GM21423 (cell line): ENCODE data around the gene CHI3L1.
"Not testable (repeated sequence)": the region's sequence is repeated elsewhere in the genome, so short reads cannot be mapped to it uniquely, and the experiment has no call there.

Experiments used
- ATAC-seq: cut with Tn5 transposase; IDR thresholded peaks from one replicate; pipeline ENCODE4 v1.9.1; 2021; ENCODE audit warnings: mild to moderate bottlenecking, moderate library complexity; ENCODE audit not compliant: unreplicated experiment

Gene CHI3L1

DNA sequence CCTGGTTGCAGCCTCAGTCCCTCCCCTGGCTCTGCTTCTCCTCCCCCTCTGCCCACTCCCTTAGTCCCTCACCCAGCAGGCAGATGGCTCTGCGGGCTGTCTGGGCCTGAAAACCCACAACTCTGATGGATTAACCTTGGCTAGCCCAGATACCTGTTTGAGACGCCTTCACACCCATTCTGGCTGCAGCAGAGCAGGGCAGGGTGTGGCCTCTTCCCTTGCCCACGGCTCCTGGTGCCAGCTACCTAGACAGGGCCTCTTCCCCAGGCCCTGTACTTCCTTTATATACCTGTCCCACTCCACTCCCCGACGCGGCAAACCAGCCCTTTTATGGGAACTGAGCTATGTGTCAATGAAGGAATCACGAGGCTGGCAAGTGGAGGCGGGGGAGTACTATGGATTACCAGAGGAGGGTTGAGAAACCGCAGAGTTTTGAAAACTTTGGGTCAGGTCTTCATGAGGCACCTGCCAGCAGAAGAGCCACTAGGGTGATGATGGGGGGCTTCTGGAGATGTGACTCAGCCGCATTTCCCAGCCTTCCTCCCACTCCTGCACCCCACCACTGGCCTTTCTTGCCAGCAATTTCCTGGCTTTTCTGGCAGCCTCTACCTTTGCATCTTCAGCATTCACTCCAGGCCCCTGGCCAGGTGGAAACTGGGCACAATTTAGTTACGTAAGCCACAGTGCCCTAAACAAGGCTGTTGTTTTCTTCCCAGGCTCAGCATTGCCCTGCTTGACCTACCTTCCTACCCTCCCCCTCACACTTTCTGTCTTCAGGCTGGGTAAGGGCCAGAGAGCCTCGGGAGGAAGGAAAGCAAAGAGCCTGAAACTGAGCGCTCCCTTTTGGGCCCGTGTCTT lies at the start of gene CHI3L1:
Gene CHI3L1 (minus strand): TSS at position 259 of the 858 bp plus-strand sequence. CDS start 81 bp downstream, at position 178.
- ATAC-seq, result no peak

GRCh38 chr1:203234901-203235300 lies 48.4 kb upstream of the CHI3L1 start:
- ATAC-seq, result not testable (repeated sequence)

DNA sequence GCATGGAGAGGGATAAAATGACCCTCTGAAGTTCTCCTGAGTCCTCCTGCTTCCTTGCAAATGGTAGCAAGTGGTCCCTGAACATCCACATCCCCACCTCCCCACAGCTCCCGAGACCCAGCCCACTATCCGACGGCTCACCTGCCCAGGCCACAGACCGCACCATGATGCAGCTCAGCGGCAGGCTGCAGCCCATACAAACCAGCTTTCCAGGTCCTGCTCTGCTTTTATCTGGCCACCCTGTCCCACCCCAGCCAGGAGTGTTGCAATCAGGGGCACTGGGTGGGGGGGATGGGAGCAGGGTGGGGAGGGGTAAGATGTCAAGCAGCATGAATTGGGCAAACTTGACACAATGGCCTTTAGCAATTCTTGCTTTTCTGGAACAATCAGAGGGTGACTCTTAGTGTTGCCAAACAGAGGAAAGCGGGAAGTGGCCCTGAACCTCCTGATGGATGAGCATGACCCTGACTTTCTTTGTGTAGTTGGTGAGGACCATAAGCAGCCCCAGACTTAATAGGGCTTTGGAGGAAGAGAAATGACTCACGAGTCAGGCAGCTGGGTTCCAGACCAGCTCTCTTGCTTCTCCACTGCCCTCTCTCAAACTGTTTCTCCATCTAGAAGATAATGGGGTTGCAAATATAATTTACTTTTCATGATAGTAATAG lies 43.1 kb upstream of the CHI3L1 start, which contains the start of gene CHIT1:
Gene CHIT1 (minus strand): TSS at position 203 of the 665 bp plus-strand sequence. CDS start 37 bp downstream, at position 166.
- no peak for ATAC-seq

GRCh38 chr1:203228670-203229069 lies 42.2 kb upstream of the CHI3L1 start:
- ATAC-seq, result no peak

DNA sequence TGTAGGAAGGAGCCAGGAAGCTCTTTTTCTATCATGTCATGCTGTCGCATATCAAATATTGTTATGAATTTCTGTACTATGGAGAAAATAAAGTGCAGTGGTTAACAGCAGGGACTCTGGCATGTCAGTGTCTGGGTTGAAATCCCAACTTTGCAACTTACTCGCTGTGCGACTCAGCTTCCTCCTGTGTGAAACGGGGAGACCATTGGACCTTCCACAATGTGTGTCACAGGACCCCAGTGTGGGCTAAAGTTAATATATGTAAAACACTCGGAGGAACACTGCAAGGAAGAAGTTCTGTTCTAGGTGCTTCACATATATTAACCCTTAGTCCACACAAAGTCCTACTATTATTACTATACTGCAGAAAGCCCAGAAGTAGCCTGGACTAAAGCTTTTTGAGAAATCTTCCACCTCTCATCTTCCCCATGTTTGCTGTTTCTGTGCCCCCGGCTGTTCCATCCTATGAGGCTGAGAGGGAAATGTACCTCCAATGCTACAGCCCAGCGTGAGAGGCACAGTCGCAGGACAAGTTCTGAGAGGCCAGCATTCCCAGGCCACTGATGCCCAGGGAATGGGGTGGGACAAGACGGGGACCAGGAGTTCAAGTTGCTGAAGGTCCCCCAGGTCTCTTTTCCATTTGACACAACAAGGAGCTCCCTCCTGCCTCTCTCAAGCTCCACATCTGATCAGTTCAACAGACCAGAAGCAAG lies 41.0 kb upstream of the CHI3L1 start:
- no peak for ATAC-seq

- no peak for ATAC-seq
Observed at GRCh38 chr1:203225071-203225470, 38.6 kb upstream of the CHI3L1 start.

GRCh38 chr1:203223012-203223775 lies 36.7 kb upstream of the CHI3L1 start:
- no peak for ATAC-seq

DNA sequence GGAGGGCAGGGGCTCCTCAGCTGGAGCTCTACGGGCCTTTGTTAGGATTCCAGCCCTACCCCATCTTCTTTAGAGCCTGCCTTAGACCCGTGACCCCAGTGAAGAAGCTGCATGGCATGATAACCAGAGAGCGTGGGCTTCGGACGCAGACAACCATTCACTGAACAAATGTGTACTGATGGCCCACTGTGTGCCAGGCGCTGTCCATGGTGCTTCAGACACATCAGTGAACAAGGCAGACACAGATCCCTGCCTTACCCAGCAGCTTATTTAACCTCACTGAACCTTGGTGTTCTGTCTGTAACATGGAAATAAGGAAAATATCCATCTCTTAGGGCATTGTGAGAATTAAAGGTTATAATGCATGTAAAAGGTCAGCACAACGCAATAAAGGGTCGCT lies 33.4 kb upstream of the CHI3L1 start:
- no peak for ATAC-seq

DNA sequence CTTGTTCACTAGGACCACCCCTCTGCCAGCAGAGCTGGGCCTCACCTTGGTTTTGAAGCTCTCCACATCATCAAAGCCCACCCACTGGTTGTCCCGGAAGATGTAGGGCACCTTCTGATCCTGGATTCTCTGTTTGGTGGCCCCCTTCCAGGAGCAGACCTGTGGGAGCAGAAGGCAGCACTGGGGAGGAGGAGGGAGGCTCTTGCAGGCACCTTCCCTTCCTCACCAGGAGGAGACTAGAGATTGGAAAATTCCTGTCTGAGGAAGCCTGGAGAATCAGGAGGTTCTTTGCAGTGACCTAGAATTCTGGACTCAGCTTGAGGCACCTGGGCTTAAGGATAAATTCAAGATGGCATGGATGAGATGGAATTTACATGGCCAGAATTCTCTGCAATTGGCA lies 32.7 kb upstream of the CHI3L1 start:
- ATAC-seq, result no peak

DNA sequence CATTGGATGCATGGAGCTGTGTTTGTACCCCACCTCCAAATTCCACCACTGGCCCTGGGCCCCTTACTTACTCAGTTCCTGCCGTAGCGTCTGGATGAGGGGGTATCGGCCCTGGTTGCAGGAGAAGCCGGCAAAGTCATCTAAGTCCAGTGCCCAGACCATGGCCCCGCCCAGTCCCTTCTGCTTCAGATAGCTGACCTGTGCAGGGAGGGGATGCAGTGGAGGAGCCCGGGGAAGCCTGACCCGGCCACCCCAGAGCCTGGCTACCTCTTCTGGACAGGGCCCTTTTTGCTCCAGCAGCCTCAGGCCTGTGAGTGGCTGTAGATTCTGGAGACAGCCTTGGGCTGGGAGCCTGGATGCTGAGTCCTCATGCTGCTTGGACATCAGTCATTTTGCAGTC lies 31.2 kb upstream of the CHI3L1 start:
- no peak for ATAC-seq

DNA sequence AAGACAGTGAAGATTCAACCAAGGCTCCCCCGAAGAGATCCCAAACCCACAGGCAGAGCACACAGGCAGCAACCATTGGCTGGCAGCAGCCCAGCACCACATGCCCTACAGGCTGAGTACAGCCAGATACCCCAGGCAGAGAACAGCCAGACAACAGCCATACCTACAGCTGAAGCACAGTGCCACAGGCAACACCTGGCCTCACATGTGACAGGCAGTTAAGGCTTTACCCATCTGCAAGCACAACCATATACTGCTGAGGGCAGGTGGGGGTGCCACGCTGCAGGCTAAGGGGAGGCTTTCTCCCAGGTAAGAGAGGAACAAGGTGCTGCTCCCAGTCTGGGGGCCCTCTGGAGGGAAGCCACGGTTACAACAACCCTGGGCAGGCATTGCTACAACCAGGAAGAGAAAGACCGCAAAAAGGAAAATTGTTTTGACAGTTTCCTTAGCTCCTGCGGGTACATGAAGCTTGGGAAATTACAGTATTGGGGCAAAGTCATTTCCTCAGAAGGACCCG lies 30.7 kb upstream of the CHI3L1 start:
- ATAC-seq, result no peak

DNA sequence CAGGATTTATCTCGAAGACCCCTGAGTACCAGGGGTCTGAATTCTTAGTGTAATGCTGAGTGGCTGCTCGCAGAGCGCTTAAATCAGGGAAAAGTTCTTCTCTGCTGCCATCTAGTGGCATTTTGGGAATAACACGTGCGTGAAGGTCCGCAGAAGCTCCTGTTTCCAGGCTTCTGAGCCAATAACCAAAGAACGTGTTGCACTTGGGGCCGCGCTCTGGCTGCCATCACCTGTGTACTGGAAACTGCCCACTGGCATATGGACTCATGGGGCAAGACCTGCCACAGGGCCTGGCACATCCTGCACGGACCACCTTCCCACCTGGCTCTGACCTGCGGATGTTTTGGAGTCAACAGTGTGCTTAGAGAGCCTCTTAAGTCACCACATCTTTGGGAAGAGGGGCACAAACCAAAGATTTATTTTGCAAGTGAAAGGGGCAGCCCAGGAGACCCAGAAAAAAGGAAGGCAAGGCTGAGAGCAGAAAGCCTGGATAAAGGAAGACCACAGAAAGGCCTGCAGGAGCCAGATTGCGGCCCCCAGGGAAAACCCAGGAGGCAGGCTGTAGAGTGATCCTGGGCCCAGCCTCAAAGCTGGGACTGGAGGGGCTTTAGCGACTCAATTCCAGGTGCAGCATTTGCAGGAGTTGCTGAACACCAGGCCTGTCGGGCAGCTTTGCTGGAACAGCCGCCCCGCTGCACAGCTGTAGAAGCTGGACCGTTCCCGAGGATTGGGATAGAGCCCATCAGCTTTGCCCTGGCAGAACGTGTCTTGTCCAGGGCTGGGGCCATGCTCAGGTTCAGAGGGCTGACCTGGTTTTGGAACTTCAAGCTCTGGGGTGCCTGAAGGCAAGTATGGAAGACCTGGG lies 30.0 kb upstream of the CHI3L1 start:
- no peak for ATAC-seq

DNA sequence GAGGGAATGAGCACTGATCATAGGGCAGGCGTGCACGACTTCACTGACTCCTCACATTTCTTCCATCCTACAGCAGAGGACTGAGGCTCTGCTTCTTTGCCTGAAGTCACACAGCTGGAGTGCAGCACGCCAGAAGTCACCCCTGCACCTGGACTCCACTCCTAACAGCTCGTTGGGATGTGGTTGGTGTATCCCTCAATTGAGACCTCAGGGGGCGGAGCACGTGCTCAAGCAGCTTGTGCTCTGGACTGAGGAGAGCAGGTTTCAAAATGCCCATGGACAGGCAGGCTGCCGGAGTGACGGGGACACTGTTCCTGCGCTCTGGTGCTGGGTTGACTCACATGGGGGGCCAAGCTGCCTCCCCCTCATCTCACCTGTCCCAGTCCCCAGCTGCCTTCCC lies 29.1 kb upstream of the CHI3L1 start:
- ATAC-seq, result no peak

DNA sequence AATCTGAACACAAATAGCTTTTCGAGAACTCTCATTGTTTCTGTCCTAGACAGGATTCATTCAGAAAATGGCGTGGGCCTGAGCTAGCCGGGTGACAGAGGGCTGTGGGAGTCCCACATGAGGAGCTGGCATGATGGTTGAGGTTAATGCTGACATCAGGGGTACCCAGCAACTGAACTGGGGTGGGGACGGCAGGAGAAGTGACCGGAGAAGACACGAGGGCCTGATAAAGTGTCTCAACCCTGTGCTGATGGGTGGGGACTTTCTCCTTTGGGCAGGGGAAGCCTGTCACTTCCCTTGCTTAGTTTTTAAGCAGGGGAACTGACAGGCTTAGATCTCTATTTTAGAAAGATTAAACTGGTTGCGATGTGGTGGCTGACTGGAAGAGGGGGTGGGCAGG lies 28.4 kb upstream of the CHI3L1 start:
- ATAC-seq, result no peak

DNA sequence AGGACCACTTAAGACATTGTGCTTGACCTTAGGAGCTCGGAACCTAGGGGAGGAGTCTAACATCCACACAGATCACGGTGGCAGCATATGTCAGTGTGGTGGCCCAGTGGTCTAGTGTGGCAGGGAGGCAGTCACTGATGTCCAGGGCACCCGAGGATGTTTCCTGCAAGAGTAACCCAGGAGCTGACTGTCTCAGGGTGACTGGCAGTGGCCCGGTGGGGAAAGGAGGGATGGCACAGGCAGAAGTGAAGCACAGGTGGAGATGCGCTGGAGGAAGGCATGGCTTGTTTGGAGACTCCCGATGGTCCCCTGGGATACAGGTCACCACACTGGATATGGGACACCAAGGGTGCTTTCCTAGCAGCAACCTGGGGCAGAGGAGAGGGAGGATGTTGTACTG lies 26.6 kb upstream of the CHI3L1 start:
- ATAC-seq, result no peak

GRCh38 chr1:203211812-203212211 lies 25.3 kb upstream of the CHI3L1 start:
- no peak for ATAC-seq

DNA sequence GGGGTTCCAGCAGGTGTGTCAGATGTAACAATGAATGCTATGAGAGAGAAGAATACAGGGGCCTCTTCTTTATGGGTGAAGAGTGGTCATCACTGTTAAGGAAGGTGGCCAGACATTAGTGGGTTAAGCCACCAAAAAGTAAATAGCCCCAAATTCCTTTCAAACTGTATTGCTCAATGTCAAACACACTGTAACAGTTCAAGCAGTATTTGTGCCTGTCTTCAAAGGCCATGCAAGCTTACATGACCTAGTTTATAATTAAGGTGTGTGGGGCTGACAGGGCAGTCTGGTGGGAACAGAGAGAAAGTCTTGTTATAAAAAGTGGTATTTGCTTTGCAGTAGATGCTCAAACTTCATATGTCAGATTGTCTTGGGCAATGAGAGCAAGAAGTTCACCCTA lies 24.5 kb upstream of the CHI3L1 start:
- no peak for ATAC-seq

DNA sequence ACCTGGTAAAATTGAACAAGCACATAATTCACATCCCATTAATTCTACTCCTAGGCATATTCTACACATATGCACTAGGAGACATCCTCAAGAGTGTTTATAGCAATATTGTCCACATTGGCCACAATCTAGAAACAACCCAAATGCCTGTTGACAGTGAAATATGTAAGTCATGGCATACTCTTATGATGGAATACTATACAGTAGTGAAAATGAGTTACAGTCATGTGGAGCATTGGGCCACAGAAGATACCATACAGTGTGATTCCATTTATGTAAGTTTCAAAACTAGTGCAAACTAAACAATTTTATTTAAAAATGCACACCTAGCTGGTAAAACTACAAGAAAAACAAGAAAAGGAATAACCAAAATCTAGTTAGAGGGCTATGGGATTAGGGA lies 23.8 kb upstream of the CHI3L1 start:
- ATAC-seq, result no peak

DNA sequence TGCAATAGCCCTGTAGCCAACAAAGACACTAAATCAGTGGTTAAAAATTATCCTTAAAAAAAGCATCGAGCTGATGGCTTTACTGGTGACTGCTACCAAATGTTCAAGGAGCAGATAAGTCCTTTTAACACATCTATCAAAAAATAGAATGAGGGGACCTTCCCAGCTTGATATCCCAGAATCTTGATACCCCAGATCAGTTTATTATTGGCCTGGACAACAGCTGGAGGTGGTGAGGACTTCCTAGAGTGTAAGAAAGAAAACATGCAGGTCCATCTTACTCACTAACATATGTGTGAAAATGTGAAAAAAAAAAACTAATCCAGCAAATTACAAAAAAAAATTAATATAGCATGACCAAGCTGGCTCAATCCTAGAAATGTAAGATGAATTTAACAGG lies 21.7 kb upstream of the CHI3L1 start:
- ATAC-seq, result no peak

DNA sequence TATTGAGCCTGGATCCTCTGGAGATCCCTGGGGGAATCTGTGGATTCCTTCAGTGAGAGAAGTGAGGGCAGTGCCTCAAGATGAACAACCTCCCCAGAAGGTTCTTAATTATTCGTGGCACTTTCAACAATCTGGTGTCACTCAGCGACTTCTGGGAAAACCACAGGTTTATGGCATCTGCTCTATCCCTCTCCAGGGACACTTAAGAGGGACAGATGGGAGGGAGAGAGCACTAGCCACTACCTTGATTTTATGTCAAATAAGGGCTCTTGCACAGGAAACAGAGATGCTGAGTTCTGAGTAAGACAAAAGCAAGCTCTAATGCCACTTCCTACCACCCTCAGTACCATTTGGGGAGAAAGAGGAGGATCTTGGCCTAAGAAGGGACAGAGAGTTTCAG lies 21.2 kb upstream of the CHI3L1 start:
- ATAC-seq, result no peak
